ENCODE data around the gene PPP2R2D.
"Not testable (repeated sequence)": the region's sequence is repeated elsewhere in the genome, so short reads cannot be mapped to it uniquely, and the experiment has no call there.

Gene PPP2R2D

GRCh38 chr10:131868436-131868835 lies 32.4 kb upstream of the PPP2R2D start:
- DNase-seq (ENCODE audit: low spot score): no peak

GRCh38 chr10:131869344-131869743 lies 31.5 kb upstream of the PPP2R2D start:
- no peak for DNase-seq (ENCODE audit: low spot score)

- DNase-seq (ENCODE audit: low spot score): no peak
Observed at GRCh38 chr10:131870411-131870810, 30.4 kb upstream of the PPP2R2D start.

- no peak for DNase-seq (ENCODE audit: low spot score)
Observed at GRCh38 chr10:131870831-131871672, 29.8 kb upstream of the PPP2R2D start.

- DNase-seq (ENCODE audit: low spot score): no peak
Observed at GRCh38 chr10:131871673-131872005, 29.2 kb upstream of the PPP2R2D start.

GRCh38 chr10:131872011-131872826 lies 28.6 kb upstream of the PPP2R2D start:
- no peak for DNase-seq (ENCODE audit: low spot score)

- DNase-seq (ENCODE audit: low spot score): no peak
Observed at GRCh38 chr10:131872827-131873375, 27.9 kb upstream of the PPP2R2D start.

GRCh38 chr10:131874991-131875451 lies 25.8 kb upstream of the PPP2R2D start:
- DNase-seq (ENCODE audit: low spot score): peak; percentile 91

- DNase-seq (ENCODE audit: low spot score): no peak
Observed at GRCh38 chr10:131875501-131875900, 25.3 kb upstream of the PPP2R2D start.

- DNase-seq (ENCODE audit: low spot score): no peak
Observed at GRCh38 chr10:131876017-131876416, 24.8 kb upstream of the PPP2R2D start.

GRCh38 chr10:131876508-131876907 lies 24.3 kb upstream of the PPP2R2D start:
- no peak for DNase-seq (ENCODE audit: low spot score)

- DNase-seq (ENCODE audit: low spot score): no peak
Observed at GRCh38 chr10:131880016-131880590, 20.7 kb upstream of the PPP2R2D start.

GRCh38 chr10:131881104-131881880 lies 19.5 kb upstream of the PPP2R2D start:
- DNase-seq (ENCODE audit: low spot score): no peak

GRCh38 chr10:131882151-131882550 lies 18.7 kb upstream of the PPP2R2D start:
- DNase-seq (ENCODE audit: low spot score): no peak

- no peak for DNase-seq (ENCODE audit: low spot score)
Observed at GRCh38 chr10:131882590-131883451, 18.0 kb upstream of the PPP2R2D start.

- not testable (repeated sequence) for DNase-seq (ENCODE audit: low spot score)
Observed at GRCh38 chr10:131883621-131884393, 17.0 kb upstream of the PPP2R2D start.

GRCh38 chr10:131885391-131886165 lies 15.2 kb upstream of the PPP2R2D start:
- DNase-seq (ENCODE audit: low spot score): peak; percentile 87

GRCh38 chr10:131886237-131886636 lies 14.6 kb upstream of the PPP2R2D start:
- no peak for DNase-seq (ENCODE audit: low spot score)

GRCh38 chr10:131888186-131888604 lies 12.6 kb upstream of the PPP2R2D start:
- DNase-seq (ENCODE audit: low spot score): no peak
